CD4-positive, alpha-beta T cell (primary cell): ENCODE results near the gene SPATA21. TPM values are rescaled to one million over a fixed set of nuclear protein-coding genes. Genes with fewer than 3 reads are reported as not detected.

Experiments
- ATAC-seq: fragments of 200-7000 bp; cut with Tn5 transposase; one replicate; pipeline ENCODE4 v1.10.0; 2022; ENCODE audit warnings: mild to moderate bottlenecking; ENCODE audit not compliant: poor library complexity
- CTCF ChIA-PET: fragments of 350-600 bp; sonication (Branson Sonifier 250); formaldehyde crosslinking; loops from one replicate; lab custom pipeline; 2021; ENCODE audit warnings: antibody characterized with exemption, inconsistent platforms; lab: Charles Lee
- POLR2A ChIA-PET: fragments of 350-600 bp; sonication (Branson Sonifier 250); formaldehyde crosslinking; loops from one replicate; lab custom pipeline; 2021; ENCODE audit warnings: antibody characterized with exemption, inconsistent platforms; lab: Charles Lee
- DNase-seq, 14 experiments: peaks; one replicate each; pipeline ENCODE4 v3.0.0-alpha.2; 2013 to 2020; ENCODE audit warnings: mixed read lengths in 2 of 14
- H3K27ac ChIP-seq, 2 donors: one replicate each; pipeline versions ENCODE4 v1.5.1 to v1.7.0; 2013; ENCODE audit warnings: low read length in 2 of 2, low read depth in 1 of 2, mild to moderate bottlenecking in 1 of 2
- H3K27me3 ChIP-seq, 2 experiments: 1 replicate in 1 of 2; 2 replicates in 1 of 2; pipeline versions ENCODE4 v1.6.1 to v1.7.0; 2013; ENCODE audit warnings: low read length in 2 of 2, control low read depth in 1 of 2, mild to moderate bottlenecking in 1 of 2, moderate library complexity in 1 of 2; ENCODE audit not compliant: insufficient read depth in 2 of 2, control insufficient read depth in 1 of 2
- H3K36me3 ChIP-seq: one replicate; pipeline ENCODE4 v1.6.1; 2013; ENCODE audit warnings: low read length, control low read depth; ENCODE audit not compliant: insufficient read depth
- H3K4me1 ChIP-seq: one replicate; pipeline ENCODE4 v1.6.1; 2013; ENCODE audit warnings: low read length, control low read depth; ENCODE audit not compliant: insufficient read depth
- H3K4me3 ChIP-seq: one replicate; pipeline ENCODE4 v1.5.1; 2013; ENCODE audit warnings: mild to moderate bottlenecking, low read length, moderate library complexity
- H3K9me3 ChIP-seq, 2 experiments: 1 replicate in 1 of 2; 2 replicates in 1 of 2; pipeline versions ENCODE4 v1.6.1 to v1.7.0; 2013; ENCODE audit warnings: low read length in 2 of 2, mild to moderate bottlenecking in 2 of 2, control low read depth in 1 of 2, moderate library complexity in 1 of 2; ENCODE audit not compliant: control insufficient read depth in 1 of 2, insufficient read depth in 1 of 2
- H3K27ac Mint-ChIP-seq: one replicate; pipeline ENCODE4 v1.8.0; 2020; ENCODE audit warnings: mixed read lengths
- H3K27me3 Mint-ChIP-seq: one replicate; pipeline ENCODE4 v1.8.0; 2021; ENCODE audit warnings: mixed read lengths
- H3K36me3 Mint-ChIP-seq: one replicate; pipeline ENCODE4 v1.8.0; 2021; ENCODE audit warnings: low read depth, mixed read lengths
- H3K4me1 Mint-ChIP-seq: one replicate; pipeline ENCODE4 v1.8.0; 2021; ENCODE audit warnings: low read depth, mixed read lengths
- H3K4me3 Mint-ChIP-seq: one replicate; pipeline ENCODE4 v1.8.0; 2020; ENCODE audit warnings: mild to moderate bottlenecking, mixed read lengths
- H3K9me3 Mint-ChIP-seq: one replicate; pipeline ENCODE4 v1.8.0; 2020; ENCODE audit warnings: mixed read lengths
- intact Hi-C, 2 experiments: fragments of 100-400 bp; cut with DNase I in 1 of 2; cut with micrococcal nuclease in 1 of 2; formaldehyde crosslinking; loops; one replicate each; pipeline versions ENCODE4 v1.15.1 to v1.9.0; 2023 to 2025; cut with DNase I, micrococcal nuclease
- total RNA-seq, 174 experiments: library from RNA in 2 of 174; stranded (reverse) in 2 of 174; gene quantifications; one replicate each; pipeline ENCODE4 v1.2.3 and lab custom pipeline; 2021 to 2026
- TF ChIP-seq, protein P1 (sequence below): fragments of 200-600 bp; IDR thresholded peaks from one replicate; pipeline ENCODE4 v1.8.0; 2022; ENCODE audit warnings: antibody characterized with exemption, mild to moderate bottlenecking

Gene SPATA21
- total RNA-seq, 2 experiments from 2014 or later = not detected

DNA sequence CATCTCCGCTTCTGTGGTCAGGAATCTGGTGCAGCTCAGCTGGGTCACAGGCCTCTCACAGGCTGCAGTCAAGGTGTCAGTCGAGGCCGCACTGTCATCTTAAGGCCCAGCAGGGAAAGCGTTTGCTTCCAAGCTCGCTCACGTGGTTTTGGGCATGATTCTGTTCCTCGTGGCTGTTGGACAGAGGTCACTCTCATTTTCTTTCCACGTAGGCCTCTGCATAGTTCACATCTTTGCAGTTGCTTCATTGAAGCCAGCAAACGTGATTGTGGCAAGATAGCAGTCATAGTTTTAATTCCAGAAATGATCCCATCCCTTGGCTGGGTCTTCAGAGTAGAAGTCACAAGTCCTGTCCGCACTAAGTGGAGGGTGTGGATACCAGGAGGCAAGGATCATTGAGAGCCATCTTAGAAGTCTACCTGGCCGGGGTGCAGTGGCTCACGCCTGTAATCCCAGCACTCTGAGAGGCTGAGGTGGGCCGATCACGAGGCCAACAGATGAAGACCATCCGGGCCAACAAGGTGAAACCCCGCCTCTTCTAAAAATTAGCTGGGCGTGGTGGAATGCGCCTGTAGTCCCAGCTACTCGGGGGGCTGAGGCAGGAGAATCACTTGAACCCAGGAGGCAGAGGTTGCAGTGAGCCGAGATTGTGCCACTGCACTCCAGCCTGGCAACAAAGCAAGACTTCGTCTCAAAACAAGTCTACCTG, 27.8 kb upstream of the SPATA21 start:
- DNase-seq (no peak), ATAC-seq (no peak)
- ChIA-PET CTCF (no interaction called here), POLR2A (interaction anchor here (0.9 kb wide), 1 partner anchor 14 kb away, joined by 3 read pairs; no protein-coding TSS in a partner anchor)
- peaks cover 24% of the 10 kb centered on the region for H3K4me1 Mint-ChIP-seq
- no peak overlapping the region for H3K4me3 ChIP-seq
- no peak overlapping the region for H3K4me3 Mint-ChIP-seq
- H3K27ac ChIP-seq = no peak overlapping the region
- H3K9me3 ChIP-seq = no peaks in the 10 kb centered on the region
- H3K9me3 Mint-ChIP-seq = no peaks in the 10 kb centered on the region
- no peaks in the 10 kb centered on the region for H3K27me3 Mint-ChIP-seq
- no peaks in the 10 kb centered on the region for H3K4me1 ChIP-seq
- no peak overlapping the region for H3K27ac Mint-ChIP-seq
- H3K36me3 ChIP-seq = peaks cover 43% of the 10 kb centered on the region
- no peaks in the 10 kb centered on the region for H3K27me3 ChIP-seq
- intact Hi-C loops = no loop called here
- peaks cover 61% of the 10 kb centered on the region for H3K36me3 Mint-ChIP-seq
- TF ChIP-seq, protein P1, sequence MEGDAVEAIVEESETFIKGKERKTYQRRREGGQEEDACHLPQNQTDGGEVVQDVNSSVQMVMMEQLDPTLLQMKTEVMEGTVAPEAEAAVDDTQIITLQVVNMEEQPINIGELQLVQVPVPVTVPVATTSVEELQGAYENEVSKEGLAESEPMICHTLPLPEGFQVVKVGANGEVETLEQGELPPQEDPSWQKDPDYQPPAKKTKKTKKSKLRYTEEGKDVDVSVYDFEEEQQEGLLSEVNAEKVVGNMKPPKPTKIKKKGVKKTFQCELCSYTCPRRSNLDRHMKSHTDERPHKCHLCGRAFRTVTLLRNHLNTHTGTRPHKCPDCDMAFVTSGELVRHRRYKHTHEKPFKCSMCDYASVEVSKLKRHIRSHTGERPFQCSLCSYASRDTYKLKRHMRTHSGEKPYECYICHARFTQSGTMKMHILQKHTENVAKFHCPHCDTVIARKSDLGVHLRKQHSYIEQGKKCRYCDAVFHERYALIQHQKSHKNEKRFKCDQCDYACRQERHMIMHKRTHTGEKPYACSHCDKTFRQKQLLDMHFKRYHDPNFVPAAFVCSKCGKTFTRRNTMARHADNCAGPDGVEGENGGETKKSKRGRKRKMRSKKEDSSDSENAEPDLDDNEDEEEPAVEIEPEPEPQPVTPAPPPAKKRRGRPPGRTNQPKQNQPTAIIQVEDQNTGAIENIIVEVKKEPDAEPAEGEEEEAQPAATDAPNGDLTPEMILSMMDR = no peak

DNA sequence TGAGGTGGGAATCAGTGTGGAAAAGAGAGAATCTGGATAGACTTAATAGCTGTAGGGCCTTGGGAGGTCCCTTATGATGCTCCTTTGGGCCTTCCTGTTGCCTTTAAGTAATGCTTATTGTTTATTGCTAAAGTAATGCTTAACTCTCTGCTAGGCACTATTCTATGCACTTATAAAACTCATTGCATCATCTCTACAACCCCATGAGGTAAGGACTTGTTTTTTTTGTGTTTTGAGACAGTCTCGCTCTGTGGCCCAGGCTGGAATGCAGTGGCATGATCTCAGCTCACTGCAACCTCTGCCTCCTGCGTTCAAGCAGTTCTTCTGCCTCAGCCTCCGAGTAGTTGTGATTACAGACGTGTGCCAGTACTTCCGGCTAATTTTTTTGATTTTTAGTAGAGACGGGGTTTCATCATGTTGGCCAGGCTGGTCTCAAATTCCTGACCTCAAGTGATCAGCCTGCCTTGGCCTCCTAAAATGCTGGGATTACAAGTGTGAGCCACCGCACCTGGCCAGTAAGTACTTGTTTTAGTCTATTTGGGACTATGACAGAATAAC, 25.6 kb upstream of the SPATA21 start:
- H3K4me3 Mint-ChIP-seq = no peak overlapping the region
- ChIA-PET CTCF (no interaction called here), POLR2A (no interaction called here)
- peaks cover 17% of the 10 kb centered on the region for H3K4me1 Mint-ChIP-seq
- TF ChIP-seq, protein P1 = no peak
- no peaks in the 10 kb centered on the region for H3K9me3 ChIP-seq
- no peaks in the 10 kb centered on the region for H3K4me1 ChIP-seq
- no peaks in the 10 kb centered on the region for H3K27me3 Mint-ChIP-seq
- no peak overlapping the region for H3K27ac ChIP-seq
- H3K27ac Mint-ChIP-seq = no peak overlapping the region
- no peaks in the 10 kb centered on the region for H3K9me3 Mint-ChIP-seq
- H3K4me3 ChIP-seq = no peak overlapping the region
- H3K27me3 ChIP-seq = no peaks in the 10 kb centered on the region
- ATAC-seq (no peak), DNase-seq (no peak)
- peaks cover 69% of the 10 kb centered on the region for H3K36me3 Mint-ChIP-seq
- intact Hi-C loops = no loop called here
- peaks cover 59% of the 10 kb centered on the region for H3K36me3 ChIP-seq

- peaks cover 10% of the 10 kb centered on the region for H3K4me1 Mint-ChIP-seq
- no peak for ATAC-seq
- Histone ChIP-seq H3K27me3 (no peaks in the 10 kb centered on the region), H3K4me1 (no peaks in the 10 kb centered on the region), H3K27ac (no peak overlapping the region), H3K4me3 (no peak overlapping the region), H3K9me3 (no peaks in the 10 kb centered on the region), H3K36me3 (peaks cover 59% of the 10 kb centered on the region)
- intact Hi-C loops = no loop called here
- H3K27ac Mint-ChIP-seq = peak overlapping the region; percentile 36
- TF ChIP-seq, protein P1 = no peak
- no peaks in the 10 kb centered on the region for H3K27me3 Mint-ChIP-seq
- no peak overlapping the region for H3K4me3 Mint-ChIP-seq
- no peaks in the 10 kb centered on the region for H3K9me3 Mint-ChIP-seq
- H3K36me3 Mint-ChIP-seq = peaks cover 72% of the 10 kb centered on the region
- ChIA-PET CTCF (no interaction called here), POLR2A (interaction anchor here (0.7 kb wide), 1 partner anchor 41 kb away, joined by 3 read pairs; no protein-coding TSS in a partner anchor)
- DNase-seq = no peak
Measured at GRCh38 chr1:16461681-16462080, 24.5 kb upstream of the SPATA21 start.
